Caki2 (cell line): ENCODE results near the gene RARG. TPM values are rescaled to one million over a fixed set of nuclear protein-coding genes. Genes with fewer than 3 reads are reported as not detected.

ENCODE experiments used
- DNase-seq: peaks from one replicate; pipeline ENCODE4 v3.0.0-alpha.2; 2015; ENCODE audit warnings: low read depth
- in situ Hi-C: cut with HindIII; loops from 2 replicates; pipeline ENCODE4 v1.10.0; 2016; ENCODE audit warnings: low sequenced_read_pairs, low pct_unique_long_range_greater_than_20kb, mixed read lengths
- total RNA-seq: library from RNA; depleted of rRNA; stranded (reverse); fragments of >200 nt; shearing (Covaris generic); gene quantifications from 2 replicates; pipeline ENCODE4 v1.2.3, GENCODE V29; 2014; ENCODE audit warnings: low replicate concordance

Gene RARG
- total RNA-seq, 1 experiment from 2014 or later: 28.6 TPM

GRCh38 chr12:53227341-53227740, 4.7 kb downstream of the RARG start:
- no peak for DNase-seq
- in situ Hi-C loops: no loop called here

- in situ Hi-C loops: no loop called here
These were observed 5.2 kb downstream of the RARG start for GRCh38 chr12:53226815-53227214.

GRCh38 chr12:53225635-53226424, 6.2 kb downstream of the RARG start:
- in situ Hi-C loops: no loop called here
- DNase-seq: no peak

More at GRCh38 chr12:53226815-53227214, 5.2 kb downstream of the RARG start:
- DNase-seq: no peak

- DNase-seq: no peak
- in situ Hi-C loops: no loop called here
These were observed 6.9 kb downstream of the RARG start for GRCh38 chr12:53224897-53225634.

DNA sequence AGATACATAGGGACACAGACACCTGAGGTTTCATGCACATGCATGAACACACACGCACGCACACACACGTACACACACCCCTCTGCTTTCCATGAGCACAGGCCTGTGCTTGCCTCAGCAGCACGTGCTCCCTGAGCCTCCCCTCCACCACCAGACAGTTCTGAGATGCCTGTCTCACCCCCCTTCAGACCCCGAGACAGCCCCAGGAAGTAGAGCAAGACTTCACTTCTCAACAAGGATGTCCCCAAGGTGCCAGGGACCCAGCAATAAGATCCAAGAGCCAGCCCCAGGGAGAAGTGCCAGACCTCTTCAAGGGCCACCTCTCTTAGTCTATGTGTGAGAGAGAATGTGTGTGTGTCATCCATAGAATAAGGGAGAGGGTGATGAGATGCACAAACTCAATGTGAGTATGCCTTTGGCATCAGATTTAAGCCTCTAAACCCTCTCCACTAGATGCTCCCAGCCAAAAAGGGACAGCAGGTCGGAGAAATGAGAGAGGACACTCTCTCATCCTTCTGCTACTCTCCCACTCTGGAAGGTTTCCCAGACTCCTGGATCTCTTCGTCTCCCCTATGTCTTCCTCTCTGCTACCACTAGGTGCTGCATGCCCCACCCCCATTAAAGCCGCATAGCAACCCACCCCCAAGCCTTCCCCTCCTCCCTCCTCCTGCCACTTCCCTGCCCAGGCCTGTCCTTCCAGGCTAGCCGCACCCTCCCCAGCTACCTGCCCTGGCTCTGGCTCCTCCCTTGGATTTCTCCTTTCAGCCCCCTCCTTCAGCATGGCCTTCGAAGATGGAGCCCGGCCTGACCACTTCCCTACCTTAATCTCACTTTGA, 7.7 kb downstream of the RARG start:
- DNase-seq: no peak
- in situ Hi-C loops: no loop called here

GRCh38 chr12:53223389-53224060, 8.5 kb downstream of the RARG start:
- no peak for DNase-seq
- in situ Hi-C loops: no loop called here

DNA sequence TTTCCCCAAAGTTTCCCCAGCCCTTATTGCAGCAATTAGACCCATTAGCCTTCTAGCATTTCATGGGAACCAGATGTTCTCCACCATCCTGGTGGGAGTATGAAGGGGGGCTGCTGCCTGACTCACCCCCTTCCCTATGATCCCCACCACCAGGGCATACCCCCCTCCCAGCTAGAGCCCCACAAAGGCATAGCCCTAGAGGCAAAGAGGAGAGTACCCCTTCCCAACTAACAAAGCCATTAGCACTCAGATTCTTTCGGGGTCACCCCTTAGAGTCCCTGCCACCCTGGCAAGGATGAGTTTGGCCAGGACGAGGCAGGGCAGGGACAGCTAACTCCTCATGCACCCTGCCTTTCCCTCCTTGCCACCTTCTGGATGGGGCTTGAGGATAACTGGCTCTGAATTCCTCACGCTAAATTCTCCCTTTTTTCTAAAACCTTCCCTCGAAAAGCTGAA, 9.2 kb downstream of the RARG start:
- DNase-seq: no peak
- in situ Hi-C loops: no loop called here

DNA sequence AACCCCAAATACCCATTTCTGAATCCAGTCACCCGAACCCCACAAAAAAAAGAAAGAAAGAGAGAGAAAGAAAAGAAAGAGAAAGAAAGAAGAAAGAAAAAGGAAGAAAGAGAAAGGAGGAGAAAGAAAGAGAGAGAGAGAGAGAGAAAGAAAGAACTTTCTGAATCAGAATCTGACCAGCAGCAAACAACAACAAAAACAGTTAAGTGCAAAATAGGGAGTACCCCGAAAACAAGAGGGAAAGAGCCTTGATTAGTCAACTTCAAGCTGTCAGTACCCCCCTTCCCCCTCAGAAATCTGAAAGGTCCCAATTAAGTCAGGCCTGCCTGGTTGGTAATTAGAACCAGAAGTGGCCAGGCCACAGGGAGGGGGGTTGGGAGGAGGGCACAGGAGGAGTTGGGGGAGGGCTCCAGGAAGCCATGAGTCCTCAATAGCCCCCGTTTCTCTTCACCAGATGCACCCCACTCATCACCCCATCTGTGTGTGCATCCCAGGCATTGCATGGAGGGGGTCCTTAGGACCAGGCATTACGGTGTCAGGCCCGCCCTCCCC, 9.8 kb downstream of the RARG start:
- DNase-seq: no peak
- in situ Hi-C loops: no loop called here

DNA sequence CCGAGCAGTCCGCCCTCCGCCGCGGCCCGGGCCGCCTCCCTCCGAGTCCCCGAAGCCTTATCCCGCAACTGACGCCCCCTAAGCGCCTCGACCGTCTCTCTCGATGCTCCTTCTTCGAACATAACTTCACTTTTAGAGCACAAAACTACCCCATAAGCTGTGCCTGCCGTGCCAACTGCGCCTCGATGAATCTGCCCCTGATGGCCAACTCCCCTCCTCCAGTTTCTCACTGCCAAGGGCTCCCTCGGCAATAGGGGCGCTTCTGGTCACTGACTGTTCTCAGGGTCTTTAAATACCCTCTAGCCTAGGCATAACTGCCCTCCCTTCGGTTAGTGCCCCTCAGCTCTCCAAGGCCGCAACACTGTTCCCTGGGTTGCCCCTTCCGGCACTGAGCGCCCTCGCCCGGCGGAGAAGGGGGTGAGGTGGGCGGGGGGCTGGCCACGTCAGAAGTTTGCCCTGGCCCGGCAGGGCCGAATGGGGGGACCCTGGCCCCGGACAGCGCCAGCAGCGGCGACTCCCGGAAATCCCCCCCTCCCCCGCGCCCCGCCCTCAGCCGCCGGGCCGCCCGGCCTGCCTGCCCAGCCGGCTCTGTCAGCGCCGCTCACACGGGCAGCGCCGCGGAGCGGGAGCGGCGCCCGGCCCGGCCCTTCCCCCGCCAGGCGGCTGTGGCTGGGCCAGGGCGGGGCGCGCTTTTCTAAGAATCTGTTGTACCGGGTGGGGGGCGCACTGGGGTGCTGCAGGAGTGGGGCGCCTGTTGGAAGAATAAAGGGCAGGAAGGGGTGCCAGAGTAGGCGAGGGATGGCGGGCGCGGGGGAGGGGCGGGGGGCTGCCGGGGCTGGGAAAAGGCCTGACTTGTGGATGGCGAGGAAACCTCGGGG, 10.6 kb downstream of the RARG start:
- in situ Hi-C loops: no loop called here
- DNase-seq: peak; percentile 79

DNA sequence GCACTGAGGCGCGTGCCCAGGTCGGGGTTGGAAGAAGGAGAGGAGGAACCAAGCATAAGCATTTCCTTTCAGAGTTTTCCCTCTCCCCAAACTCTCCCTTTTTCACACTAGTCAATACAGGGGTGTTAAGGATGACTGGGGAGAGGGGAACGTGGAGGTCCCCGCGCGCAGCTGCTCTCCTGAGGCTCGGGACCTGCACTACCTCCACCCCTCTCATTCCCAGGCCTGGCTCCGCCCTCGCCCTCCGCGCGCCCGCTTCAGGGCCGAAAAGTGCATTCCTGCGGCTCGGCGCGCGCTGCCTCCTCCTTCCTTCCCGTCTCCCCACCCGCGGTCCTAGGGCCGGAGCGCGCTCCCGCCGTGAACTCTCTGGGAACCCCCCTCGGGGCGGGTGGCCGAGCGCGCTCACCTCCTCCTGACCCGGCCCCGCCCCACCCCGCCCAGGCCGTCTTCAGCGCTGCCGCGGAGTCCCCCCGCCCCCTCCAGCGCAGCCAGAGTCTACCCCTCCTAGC, 11.3 kb downstream of the RARG start:
- peak; percentile 99 for DNase-seq
- in situ Hi-C loops: no loop called here

DNA sequence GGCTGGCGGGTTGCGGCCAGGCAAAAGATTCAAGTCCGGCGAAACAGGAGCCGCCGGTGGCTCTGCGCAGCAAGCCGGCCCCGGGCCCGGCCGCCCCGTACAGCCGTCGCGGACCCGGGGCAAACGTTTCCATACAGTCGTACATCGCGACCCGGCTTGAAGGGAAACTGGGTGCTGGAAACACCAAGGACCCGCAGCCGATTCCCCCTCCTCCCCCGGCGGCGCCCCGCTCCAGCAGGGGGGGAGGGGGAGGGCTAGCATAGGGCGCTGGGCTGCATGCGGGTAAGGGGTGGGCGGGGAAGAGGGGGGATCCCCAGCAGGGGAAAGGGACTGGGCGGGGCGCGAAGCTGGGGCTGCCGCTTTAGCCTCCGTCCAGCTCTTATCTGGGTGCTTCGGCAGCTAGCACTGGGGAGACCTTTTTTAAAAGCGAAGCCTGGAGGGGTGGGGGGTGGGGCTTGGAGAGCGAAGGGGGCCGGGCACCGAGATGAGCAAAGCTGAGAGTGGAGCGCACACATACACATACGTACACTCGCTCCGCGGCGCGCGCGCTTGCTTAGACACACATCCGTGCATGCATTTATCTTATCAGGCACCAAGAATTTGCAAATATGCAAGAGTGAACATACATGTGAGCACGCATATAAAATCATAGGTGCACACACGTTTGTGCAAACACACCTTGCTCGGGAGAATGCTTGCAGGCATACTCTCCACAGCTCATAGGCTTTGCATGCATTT, 11.9 kb downstream of the RARG start:
- no peak for DNase-seq

DNA sequence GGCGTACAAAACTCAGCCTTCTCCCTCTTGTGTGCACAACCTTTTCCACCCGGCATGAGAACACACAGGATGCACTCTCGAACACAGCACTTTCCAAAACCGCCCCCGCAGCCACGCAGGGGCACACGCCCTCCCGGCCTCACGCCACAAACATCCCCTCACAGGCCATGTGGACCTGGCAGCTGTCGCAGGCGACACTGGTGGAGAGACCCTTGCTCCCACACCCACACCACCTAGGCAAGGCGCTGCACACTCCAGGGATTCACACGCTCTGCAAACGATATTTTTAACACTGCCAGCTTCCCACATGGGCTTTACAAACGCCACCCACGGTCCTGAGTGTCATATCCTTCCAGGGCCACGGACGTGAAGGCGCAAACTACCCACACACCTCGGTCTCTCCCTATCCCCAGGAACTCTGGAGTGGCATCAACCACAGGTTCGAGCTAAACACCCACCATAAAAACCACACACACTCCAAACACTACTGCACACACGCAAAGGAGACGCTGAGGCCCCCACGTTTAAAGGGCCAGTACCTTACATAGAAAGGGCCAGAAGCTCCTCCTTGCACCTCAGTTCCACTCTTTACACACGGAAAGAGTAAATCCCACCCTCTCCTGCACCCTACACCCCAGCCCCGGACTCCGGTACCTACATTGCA, 12.6 kb downstream of the RARG start:
- no peak for DNase-seq
- in situ Hi-C loops: loop anchor here (10.0 kb wide), 1 partner anchor 75 kb away; the partner anchor contains the start of genes MYG1 and PFDN5

More for the DNA sequence above, 11.9 kb downstream of the RARG start:
- in situ Hi-C loops: loop anchor here (10.0 kb wide), 1 partner anchor 75 kb away; the partner anchor contains the start of genes MYG1 and PFDN5

DNA sequence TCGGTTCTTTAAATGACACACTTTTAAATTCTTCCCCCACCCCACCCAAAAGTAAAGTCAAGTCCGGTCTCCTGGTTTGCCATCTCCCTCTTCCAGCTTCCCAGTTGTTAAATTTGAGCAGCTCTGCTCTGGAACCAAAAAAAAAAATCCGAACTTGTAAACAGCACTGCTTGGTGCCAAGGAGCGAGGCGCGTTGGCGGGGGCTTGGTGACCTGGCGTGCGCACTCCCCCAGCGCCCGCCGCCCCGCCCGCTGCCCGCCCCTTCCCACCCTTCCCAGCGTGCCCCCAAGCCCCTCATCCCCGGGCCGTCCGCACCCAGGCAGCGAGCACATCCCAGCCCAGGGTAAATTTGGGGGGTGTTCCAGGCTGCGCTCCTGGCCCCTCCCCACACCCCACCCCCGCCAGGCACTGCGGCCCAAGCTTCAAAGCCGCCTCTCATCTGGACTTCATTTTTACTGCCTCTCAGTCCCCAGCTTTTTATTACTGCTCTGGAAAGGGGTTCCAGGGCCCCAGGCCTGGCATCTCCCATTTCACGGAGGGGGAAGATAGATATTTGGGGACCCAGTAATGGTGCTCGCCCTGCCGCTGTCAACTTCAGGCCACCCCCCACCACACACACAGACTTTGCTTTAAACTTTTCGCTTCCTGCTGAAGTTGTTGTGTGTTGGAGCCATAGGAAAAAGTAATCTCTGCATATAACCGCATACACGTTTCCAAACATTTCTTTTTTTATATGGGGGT, 13.3 kb downstream of the RARG start:
- no peak for DNase-seq
- in situ Hi-C loops: loop anchor here (10.0 kb wide), 1 partner anchor 76 kb away; the partner anchor contains the start of genes MYG1 and PFDN5

DNA sequence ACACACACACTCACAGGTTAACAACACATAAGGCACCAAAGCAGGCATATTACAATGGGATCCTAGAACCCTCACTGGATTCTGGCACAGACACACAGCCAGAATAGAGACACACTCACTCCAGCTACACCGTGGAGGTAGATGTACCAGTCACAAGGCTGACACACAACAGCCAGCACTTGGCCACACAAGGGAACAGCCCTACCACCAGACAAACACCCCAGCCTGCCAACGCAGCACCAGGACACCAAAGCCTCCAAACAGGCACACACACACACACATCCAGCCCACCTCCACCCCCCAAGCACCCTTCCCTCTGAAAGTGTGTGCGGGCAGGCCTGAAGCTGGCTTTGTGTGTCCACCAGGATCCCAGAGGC, 14.1 kb downstream of the RARG start:
- no peak for DNase-seq
- in situ Hi-C loops: loop anchor here (10.0 kb wide), 1 partner anchor 77 kb away; the partner anchor contains the start of genes MYG1 and PFDN5
